Endothelial cell of umbilical vein (primary cell): Measurements from ENCODE around the gene CARMIL1. TPM values are rescaled to one million over a fixed set of nuclear protein-coding genes. Genes with fewer than 3 reads are reported as not detected.

Source experiments
- BruUV-seq: library from RNA; stranded (reverse); fragments of 400-500 nt; replicated peaks from 2 replicates; lab custom pipeline; 2021; lab: Mats Ljungman, UMichigan
- CTCF ChIA-PET: fragments of 300-600, 350-600 bp; sonication (Branson Sonifier 250); formaldehyde crosslinking; loops from one replicate; lab custom pipeline; 2021; ENCODE audit warnings: antibody characterized with exemption, inconsistent platforms; lab: Charles Lee
- POLR2A ChIA-PET: fragments of 300-600, 350-600 bp; sonication (Branson Sonifier 250); formaldehyde crosslinking; loops from one replicate; lab custom pipeline; 2021; ENCODE audit warnings: antibody characterized with exemption, inconsistent platforms; lab: Charles Lee
- DNase-seq: peaks from one replicate; pipeline ENCODE4 v3.0.0-alpha.2; 2011; ENCODE audit warnings: low read depth, low spot score
- FAIRE-seq: peaks from 2 replicates; lab custom pipeline; 2011; peaks lifted over from hg19 to GRCh38; lab: Jason Lieb, UNC
- H2AFZ ChIP-seq: 2 replicates; pipeline ENCODE4 v1.6.0; 2012; ENCODE audit warnings: low read depth, low read length, control low read depth, inconsistent platforms
- H3K27ac ChIP-seq: 2 replicates; pipeline ENCODE4 v1.5.1; 2011; ENCODE audit warnings: low read depth, mild to moderate bottlenecking, control low read depth, low read length, moderate library complexity; ENCODE audit not compliant: insufficient read depth
- H3K27me3 ChIP-seq, 2 experiments: 2 replicates each; pipeline versions ENCODE4 v1.6.0 to v1.6.1; 2011; ENCODE audit warnings: low read length in 2 of 2, mixed read lengths in 1 of 2; ENCODE audit not compliant: control insufficient read depth in 2 of 2, insufficient read depth in 2 of 2
- H3K36me3 ChIP-seq, 2 experiments: 2 replicates in 1 of 2; 3 replicates in 1 of 2; pipeline ENCODE4 v1.5.1; 2011; ENCODE audit warnings: low read length in 2 of 2, mild to moderate bottlenecking in 1 of 2, moderate library complexity in 1 of 2; ENCODE audit not compliant: control insufficient read depth in 2 of 2, insufficient read depth in 2 of 2; ENCODE audit errors: extremely low read depth in 1 of 2
- H3K4me1 ChIP-seq: 3 replicates; pipeline ENCODE4 v1.5.1; 2011; ENCODE audit warnings: mild to moderate bottlenecking, low read length; ENCODE audit not compliant: control insufficient read depth, insufficient read depth; ENCODE audit errors: extremely low read depth
- H3K4me2 ChIP-seq: 2 replicates; pipeline ENCODE4 v1.6.1; 2011; ENCODE audit warnings: low read length, control low read depth, mixed read lengths; ENCODE audit not compliant: insufficient read depth
- H3K4me3 ChIP-seq, 3 experiments: fragments of 200-600 bp in 1 of 3; sonication (generic), shearing (Covaris generic) in 1 of 3; replicated peaks in 1 of 3; 2 replicates each; pipeline ENCODE4 v1.5.1; 2011 to 2016; ENCODE audit warnings: control low read depth in 3 of 3, low read length in 3 of 3, mild to moderate bottlenecking in 2 of 3, inconsistent platforms in 1 of 3, low read depth in 1 of 3, moderate library complexity in 1 of 3; ENCODE audit not compliant: insufficient read depth in 1 of 3
- H3K79me2 ChIP-seq: 2 replicates; pipeline ENCODE4 v1.6.0; 2012; ENCODE audit warnings: low read length, inconsistent platforms; ENCODE audit not compliant: control insufficient read depth, insufficient read depth
- H3K9ac ChIP-seq: replicated peaks from 2 replicates; pipeline ENCODE3; 2011; ENCODE audit warnings: low read length, control low read depth; ENCODE audit not compliant: insufficient read depth; ENCODE audit errors: extremely low read depth
- H3K9me1 ChIP-seq: replicated peaks from 3 replicates; pipeline ENCODE4 v1.6.0; 2011; ENCODE audit warnings: mild to moderate bottlenecking, low read length; ENCODE audit not compliant: control insufficient read depth, insufficient read depth; ENCODE audit errors: extremely low read depth
- H3K9me3 ChIP-seq: replicated peaks from 2 replicates; pipeline ENCODE4 v1.5.1; 2012; ENCODE audit warnings: low read length, inconsistent platforms; ENCODE audit not compliant: control insufficient read depth, insufficient read depth
- H4K20me1 ChIP-seq: replicated peaks from 2 replicates; pipeline ENCODE3; 2011; ENCODE audit warnings: mild to moderate bottlenecking, low read length; ENCODE audit not compliant: control insufficient read depth, insufficient read depth; ENCODE audit errors: extremely low read depth
- EZH2 ChIP-seq: IDR thresholded peaks from 2 replicates; pipeline ENCODE4 v1.6.1; 2012; ENCODE audit warnings: borderline replicate concordance, low read depth, mild to moderate bottlenecking, moderate library complexity, low read length, inconsistent platforms; ENCODE audit not compliant: severe bottlenecking
- FOS ChIP-seq: IDR thresholded peaks from 2 replicates; pipeline ENCODE4 v1.6.1; 2011; ENCODE audit warnings: mild to moderate bottlenecking, low read length, moderate library complexity, borderline replicate concordance; ENCODE audit not compliant: insufficient read depth
- GATA2 ChIP-seq: IDR thresholded peaks from 2 replicates; pipeline ENCODE4 v1.7.0; 2011; ENCODE audit warnings: low read depth, mild to moderate bottlenecking, moderate library complexity, mixed read lengths, low read length; ENCODE audit not compliant: insufficient read length, insufficient read depth
- JUN ChIP-seq: IDR thresholded peaks from 2 replicates; pipeline ENCODE4 v1.6.1; 2011; ENCODE audit warnings: borderline replicate concordance, low read depth; ENCODE audit not compliant: insufficient read length, insufficient read depth
- MYC ChIP-seq: IDR thresholded peaks from one replicate; pipeline ENCODE4 v1.6.1; 2011; ENCODE audit warnings: mild to moderate bottlenecking, low read depth, low read length
- POLR2A ChIP-seq: IDR thresholded peaks from 2 replicates; pipeline ENCODE4 v1.6.1; 2012; ENCODE audit warnings: low read depth, mild to moderate bottlenecking, control low read depth, low read length
- POLR2AphosphoS5 ChIP-seq: IDR thresholded peaks from 2 replicates; pipeline ENCODE4 v1.6.1; 2012; ENCODE audit warnings: low read depth, mild to moderate bottlenecking, control low read depth, low read length, moderate library complexity; ENCODE audit not compliant: insufficient read depth
- dilution Hi-C: fragments of 300-500 bp; cut with MboI; formaldehyde crosslinking; loops from one replicate; pipeline ENCODE4 v1.15.0; 2019; ENCODE audit warnings: low sequenced_read_pairs; ENCODE audit not compliant: extremely low pct_ligation_motif_present
- intact Hi-C: fragments of 100-400 bp; cut with micrococcal nuclease; formaldehyde crosslinking; loops from one replicate; pipeline ENCODE4 v1.10.0; 2022
- polyA plus RNA-seq, 4 experiments: library from polyadenylated mRNA; depleted of rRNA in 3 of 4; stranded (reverse) in 3 of 4; unstranded in 1 of 4; fragments of >200 nt; gene quantifications; 2 replicates each; pipeline versions ENCODE4 v1.2.1 to v1.2.3, GENCODE V29; 2011 to 2012; ENCODE audit warnings: missing spikeins in 1 of 4
- total RNA-seq: library from RNA; stranded (reverse); gene quantifications from 2 replicates; pipeline ENCODE4 v1.2.3, GENCODE V29; 2021
- TF ChIP-seq, protein P1 (sequence below): IDR thresholded peaks from 2 replicates; pipeline ENCODE4 v1.6.1; 2011; ENCODE audit not compliant: insufficient read depth, insufficient read length
- TF ChIP-seq, protein P2 (sequence below), 2 donors: IDR thresholded peaks; 1 replicate in 1 of 2; 2 replicates in 1 of 2; pipeline ENCODE4 v1.5.1; 2011; ENCODE audit warnings: low read length in 2 of 2, mild to moderate bottlenecking in 2 of 2, moderate library complexity in 2 of 2, control low read depth in 1 of 2, inconsistent platforms in 1 of 2, low read depth in 1 of 2; ENCODE audit not compliant: insufficient read depth in 1 of 2; ENCODE audit errors: extremely low read depth in 1 of 2

CARMIL1 gene
- total and polyA plus RNA-seq, 2 donors (not counting 3 experiments of a cell fraction or from before 2014, with no cell fraction given), result 1.3 to 8.7 TPM

- BruUV-seq, result no TSS peak
- H3K27ac ChIP-seq, result no peak overlapping the region
- no peaks in the 10 kb centered on the region for H3K9me3 ChIP-seq
- H3K27me3 ChIP-seq, result no peaks in the 10 kb centered on the region
- ChIA-PET POLR2A (no interaction called here), CTCF (interaction anchor here (1.2 to 1.6 kb wide), 3 partner anchors 11 to 210 kb away, joined by 4 to 5 read pairs (median 5); no protein-coding TSS in a partner anchor)
- TF ChIP-seq JUN (no peak), FOS (no peak), POLR2AphosphoS5 (no peak), GATA2 (no peak), POLR2A (no peak), MYC (no peak), EZH2 (no peak)
- TF ChIP-seq, protein P1, sequence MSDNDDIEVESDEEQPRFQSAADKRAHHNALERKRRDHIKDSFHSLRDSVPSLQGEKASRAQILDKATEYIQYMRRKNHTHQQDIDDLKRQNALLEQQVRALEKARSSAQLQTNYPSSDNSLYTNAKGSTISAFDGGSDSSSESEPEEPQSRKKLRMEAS, result no peak
- TF ChIP-seq, protein P2, sequence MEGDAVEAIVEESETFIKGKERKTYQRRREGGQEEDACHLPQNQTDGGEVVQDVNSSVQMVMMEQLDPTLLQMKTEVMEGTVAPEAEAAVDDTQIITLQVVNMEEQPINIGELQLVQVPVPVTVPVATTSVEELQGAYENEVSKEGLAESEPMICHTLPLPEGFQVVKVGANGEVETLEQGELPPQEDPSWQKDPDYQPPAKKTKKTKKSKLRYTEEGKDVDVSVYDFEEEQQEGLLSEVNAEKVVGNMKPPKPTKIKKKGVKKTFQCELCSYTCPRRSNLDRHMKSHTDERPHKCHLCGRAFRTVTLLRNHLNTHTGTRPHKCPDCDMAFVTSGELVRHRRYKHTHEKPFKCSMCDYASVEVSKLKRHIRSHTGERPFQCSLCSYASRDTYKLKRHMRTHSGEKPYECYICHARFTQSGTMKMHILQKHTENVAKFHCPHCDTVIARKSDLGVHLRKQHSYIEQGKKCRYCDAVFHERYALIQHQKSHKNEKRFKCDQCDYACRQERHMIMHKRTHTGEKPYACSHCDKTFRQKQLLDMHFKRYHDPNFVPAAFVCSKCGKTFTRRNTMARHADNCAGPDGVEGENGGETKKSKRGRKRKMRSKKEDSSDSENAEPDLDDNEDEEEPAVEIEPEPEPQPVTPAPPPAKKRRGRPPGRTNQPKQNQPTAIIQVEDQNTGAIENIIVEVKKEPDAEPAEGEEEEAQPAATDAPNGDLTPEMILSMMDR (IDR thresholded peaks at IDR 0.05; ENCODE audit: extremely low read depth in 1 of 2, insufficient read depth in 1 of 2, low read depth in 1 of 2, low read length in 2 of 2), result no peak
- DNase-seq (no peak), FAIRE-seq (no peak)
- intact Hi-C loops, result no loop called here
- H3K4me2 ChIP-seq, result no peak overlapping the region
- no peaks in the 10 kb centered on the region for H3K79me2 ChIP-seq
- no peaks in the 10 kb centered on the region for H3K36me3 ChIP-seq
- no peaks in the 10 kb centered on the region for H3K4me1 ChIP-seq
- H3K4me3 ChIP-seq, result no peak overlapping the region
- H4K20me1 ChIP-seq, result no peaks in the 10 kb centered on the region
- dilution Hi-C loops, result no loop called here
- no peaks in the 10 kb centered on the region for H3K9me1 ChIP-seq
- no peak overlapping the region for H2AFZ ChIP-seq
- H3K9ac ChIP-seq, result no peak overlapping the region
Observed at GRCh38 chr6:25476126-25476525, 197.0 kb downstream of the CARMIL1 start.
